ENCODE measurements around the gene ANO1. TPM values are rescaled to one million over a fixed set of nuclear protein-coding genes. Genes with fewer than 3 reads are reported as not detected.

Gene ANO1
- total RNA-seq, 6 experiments from 2014 or later: 32.1 to 292 (median 78.0) TPM

DNA sequence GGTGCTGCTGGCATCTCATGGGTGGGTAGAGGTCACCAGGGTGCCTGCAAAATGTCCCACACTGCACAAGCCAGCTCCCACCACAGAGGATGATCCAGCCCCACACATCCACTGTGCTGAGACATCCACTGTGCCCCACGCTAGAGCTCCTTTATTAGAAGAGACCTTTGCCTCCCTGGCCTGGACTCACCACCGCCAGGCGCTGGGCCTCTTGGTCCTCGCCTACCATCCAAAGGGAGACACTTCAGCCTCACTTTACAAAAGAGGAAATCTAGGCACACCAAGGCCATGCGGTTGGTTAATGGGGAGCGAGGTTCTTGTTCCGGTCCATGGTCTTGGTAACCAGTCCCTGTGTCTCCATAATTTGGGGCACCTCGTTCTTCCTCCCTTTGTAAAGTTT lies 3.4 kb upstream of the ANO1 start:
- no peaks in the 10 kb centered on the region for H3K36me3 ChIP-seq
- peaks cover 0 to 52% (median 16%) of the 10 kb centered on the region in 4 donors for H3K4me1 ChIP-seq
- peak in 1 of 3 donors; percentile 38 for DNase-seq
- no peaks in the 10 kb centered on the region for H3K9me3 ChIP-seq
- TF ChIP-seq POLR2A (IDR thresholded peaks at IDR 0.05): no peak
- TF ChIP-seq, protein P1, sequence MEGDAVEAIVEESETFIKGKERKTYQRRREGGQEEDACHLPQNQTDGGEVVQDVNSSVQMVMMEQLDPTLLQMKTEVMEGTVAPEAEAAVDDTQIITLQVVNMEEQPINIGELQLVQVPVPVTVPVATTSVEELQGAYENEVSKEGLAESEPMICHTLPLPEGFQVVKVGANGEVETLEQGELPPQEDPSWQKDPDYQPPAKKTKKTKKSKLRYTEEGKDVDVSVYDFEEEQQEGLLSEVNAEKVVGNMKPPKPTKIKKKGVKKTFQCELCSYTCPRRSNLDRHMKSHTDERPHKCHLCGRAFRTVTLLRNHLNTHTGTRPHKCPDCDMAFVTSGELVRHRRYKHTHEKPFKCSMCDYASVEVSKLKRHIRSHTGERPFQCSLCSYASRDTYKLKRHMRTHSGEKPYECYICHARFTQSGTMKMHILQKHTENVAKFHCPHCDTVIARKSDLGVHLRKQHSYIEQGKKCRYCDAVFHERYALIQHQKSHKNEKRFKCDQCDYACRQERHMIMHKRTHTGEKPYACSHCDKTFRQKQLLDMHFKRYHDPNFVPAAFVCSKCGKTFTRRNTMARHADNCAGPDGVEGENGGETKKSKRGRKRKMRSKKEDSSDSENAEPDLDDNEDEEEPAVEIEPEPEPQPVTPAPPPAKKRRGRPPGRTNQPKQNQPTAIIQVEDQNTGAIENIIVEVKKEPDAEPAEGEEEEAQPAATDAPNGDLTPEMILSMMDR (IDR thresholded peaks at IDR 0.05): no peak
- H3K27me3 ChIP-seq: no peaks in the 10 kb centered on the region
- peak in 1 of 4 donors; percentile 2 for ATAC-seq
- intact Hi-C loops (cut with DNase I): no loop called here
- no peak overlapping the region for H3K27ac ChIP-seq
- 93% methylated on average over 4 of the region's 8 CpGs for WGBS (ENCODE audit: insufficient coverage, low coverage, low lambda C conversion rate, missing lambda C conversion rate)
- no peak overlapping the region for H3K4me3 ChIP-seq

DNA sequence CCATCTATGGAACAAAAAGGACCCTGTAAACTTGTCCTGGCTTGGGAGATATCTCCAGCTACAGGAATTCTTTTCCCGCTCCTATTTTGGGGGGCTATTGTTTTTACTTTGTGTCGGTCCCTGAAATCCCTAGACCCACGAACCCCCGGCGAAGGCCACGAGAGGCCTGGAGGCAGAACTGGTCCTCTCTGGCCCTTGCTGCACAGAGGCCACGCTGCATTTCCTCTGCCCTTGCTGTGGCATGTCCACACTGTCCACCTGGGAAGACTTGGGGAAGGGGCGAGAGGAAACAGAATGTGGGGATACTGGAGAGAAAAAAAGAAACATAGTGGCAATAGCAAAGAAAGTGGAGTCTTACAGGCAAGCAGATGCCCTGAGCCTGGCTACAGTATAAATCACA lies 2.3 kb upstream of the ANO1 start:
- DNase-seq: peak in 1 of 3 donors; percentile 38
- 86% methylated on average over 7 of the region's 8 CpGs for whole genome bisulfite sequencing (ENCODE audit: insufficient coverage, low coverage, low lambda C conversion rate, missing lambda C conversion rate)

DNA sequence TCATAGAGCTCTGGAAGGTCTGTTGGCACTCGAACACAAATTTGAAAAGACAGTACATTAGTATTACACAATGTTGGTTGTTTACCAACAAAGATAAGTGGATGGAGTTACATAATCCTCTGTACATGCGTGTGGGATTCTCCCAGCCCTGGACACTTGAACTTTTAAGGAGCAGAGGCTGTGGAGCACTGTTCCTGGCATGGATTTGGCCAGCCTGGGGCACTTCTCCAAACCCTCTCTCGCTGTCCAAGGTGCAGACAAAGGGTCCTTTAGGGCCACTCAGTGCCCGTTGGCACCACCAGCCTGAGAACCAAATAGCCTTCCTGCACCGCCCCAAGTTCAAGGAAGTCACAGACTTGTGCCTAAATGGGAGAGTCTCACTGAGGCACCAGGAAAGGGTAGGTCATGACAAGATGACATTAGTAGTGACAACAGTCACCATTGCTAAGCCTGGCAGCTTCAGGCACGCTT lies 1.6 kb upstream of the ANO1 start:
- Histone ChIP-seq H3K9me3 (no peaks in the 10 kb centered on the region), H3K4me3 (no peak overlapping the region), H3K27me3 (no peaks in the 10 kb centered on the region), H3K36me3 (no peaks in the 10 kb centered on the region), H3K27ac (peak overlapping the region in 1 of 3 donors; percentile 27), H3K4me1 (peaks cover 0 to 52% (median 16%) of the 10 kb centered on the region in 4 donors)
- ATAC-seq (peak; percentile 38 to 69 (median 52)), DNase-seq (peak in 1 of 3 donors; percentile 61)
- 32% methylated on average over 4 of the region's 6 CpGs for WGBS (ENCODE audit: insufficient coverage, low coverage, low lambda C conversion rate, missing lambda C conversion rate)
- intact Hi-C loops (cut with DNase I): no loop called here
- no peak for TF ChIP-seq POLR2A (IDR thresholded peaks at IDR 0.05)

More for the DNA sequence above, 2.3 kb upstream of the ANO1 start:
- intact Hi-C loops (cut with DNase I): no loop called here
- Histone ChIP-seq H3K4me3 (no peak overlapping the region), H3K27me3 (no peaks in the 10 kb centered on the region), H3K27ac (peak overlapping the region in 2 of 3 donors; percentile 31 to 35), H3K9me3 (no peaks in the 10 kb centered on the region), H3K36me3 (no peaks in the 10 kb centered on the region), H3K4me1 (peaks cover 0 to 52% (median 16%) of the 10 kb centered on the region in 4 donors)
- TF ChIP-seq, protein P1 (IDR thresholded peaks at IDR 0.05): no peak
- no peak for TF ChIP-seq POLR2A (IDR thresholded peaks at IDR 0.05)
- no peak for ATAC-seq

DNA sequence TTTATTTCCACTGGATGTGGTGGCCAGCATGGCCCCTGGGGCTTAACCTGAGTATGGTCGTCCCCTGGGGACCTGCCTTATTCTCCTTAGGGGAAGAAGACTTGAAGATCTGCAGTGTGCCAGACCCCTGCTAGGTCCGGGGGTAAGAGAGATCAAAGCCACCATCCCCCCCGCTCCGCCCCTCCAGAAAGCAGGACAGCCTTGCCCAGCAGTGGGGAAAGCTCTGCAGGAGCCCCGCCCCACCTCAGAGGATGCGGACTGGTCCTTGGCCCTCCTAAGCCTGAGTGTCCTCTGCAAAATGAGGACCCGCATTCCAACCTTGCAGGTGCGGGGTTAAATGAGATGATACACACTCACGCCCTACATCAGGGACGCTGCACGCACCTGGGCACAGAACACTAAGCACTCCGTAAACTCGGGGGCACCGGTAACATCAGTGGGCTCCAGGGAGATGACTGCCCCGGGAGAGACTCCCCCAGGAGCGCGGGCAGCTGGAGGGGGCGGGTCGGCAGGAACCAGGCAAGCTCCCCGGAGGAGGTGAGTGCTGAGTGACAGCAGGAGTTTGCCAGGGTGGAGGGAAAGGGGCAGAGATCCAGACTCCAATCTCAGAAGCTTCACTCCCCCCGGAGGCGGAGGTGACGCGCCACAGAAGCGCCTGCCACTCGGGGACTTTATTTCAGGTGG lies 564 bp upstream of the ANO1 start:
- H3K9me3 ChIP-seq: no peaks in the 10 kb centered on the region
- ATAC-seq (peak in 3 of 4 donors; percentile 3 to 4 (median 3)), DNase-seq (peak in 1 of 3 donors; percentile 47)
- H3K27ac ChIP-seq: peak overlapping the region in 1 of 3 donors; percentile 27
- no peaks in the 10 kb centered on the region for H3K36me3 ChIP-seq
- WGBS (ENCODE audit: insufficient coverage, low coverage, low lambda C conversion rate, missing lambda C conversion rate): 11% methylated on average over 15 of the region's 26 CpGs
- H3K27me3 ChIP-seq: no peaks in the 10 kb centered on the region
- TF ChIP-seq, protein P1 (IDR thresholded peaks at IDR 0.05): no peak
- no peak for TF ChIP-seq POLR2A (IDR thresholded peaks at IDR 0.05)
- peaks cover 0 to 52% (median 16%) of the 10 kb centered on the region in 4 donors for H3K4me1 ChIP-seq
- intact Hi-C loops (cut with DNase I): no loop called here
- peak overlapping the region; percentile 12 to 40 (median 35) for H3K4me3 ChIP-seq
